Type B pancreatic cell (in vitro differentiated cells): Measurements from ENCODE around the gene EGFL8. TPM values are rescaled to one million over a fixed set of nuclear protein-coding genes. Genes with fewer than 3 reads are reported as not detected.

Experiments
- DNase-seq: peaks from one replicate; pipeline ENCODE4 v3.0.0; 2021; ENCODE audit warnings: mixed read lengths; ENCODE audit not compliant: unreplicated experiment; ENCODE audit errors: extremely low spot score
- H3K27ac Mint-ChIP-seq: 2 replicates; pipeline ENCODE4 v1.8.0; 2021; ENCODE audit warnings: mild to moderate bottlenecking, mixed read lengths
- H3K27me3 Mint-ChIP-seq: 2 replicates; pipeline ENCODE4 v1.8.0; 2021; ENCODE audit warnings: mixed read lengths
- H3K36me3 Mint-ChIP-seq: 2 replicates; pipeline ENCODE4 v1.8.0; 2021; ENCODE audit warnings: mixed read lengths
- H3K4me1 Mint-ChIP-seq: one replicate; pipeline ENCODE4 v1.8.0; 2021; ENCODE audit warnings: mixed read lengths; ENCODE audit not compliant: unreplicated experiment
- H3K4me3 Mint-ChIP-seq: 2 replicates; pipeline ENCODE4 v1.8.0; 2021; ENCODE audit warnings: mild to moderate bottlenecking, mixed read lengths
- H3K9me3 Mint-ChIP-seq: 2 replicates; pipeline ENCODE4 v1.8.0; 2021; ENCODE audit warnings: mixed read lengths
- CTCF ChIP-seq: fragments of 200-600 bp; sonication (generic); conservative IDR thresholded peaks from 2 replicates; pipeline ENCODE4 v1.5.0; 2021; ENCODE audit warnings: antibody characterized with exemption, mild to moderate bottlenecking
- total RNA-seq: library from RNA; stranded (reverse); gene quantifications from 2 replicates; pipeline ENCODE4 v1.2.1, GENCODE V29; 2021; ENCODE audit warnings: low replicate concordance

The EGFL8 gene
- total RNA-seq, 1 donor from 2014 or later: 35.8 TPM

- Mint-ChIP-seq H3K27me3 (no peaks in the 10 kb centered on the region), H3K9me3 (no peaks in the 10 kb centered on the region), H3K36me3 (peaks cover 26% of the 10 kb centered on the region), H3K4me1 (peaks cover 28% of the 10 kb centered on the region), H3K4me3 (no peak overlapping the region), H3K27ac (no peak overlapping the region)
- no peak for TF ChIP-seq CTCF
- no peak for DNase-seq
Observed at GRCh38 chr6:32171234-32171633, 6.8 kb downstream of the EGFL8 start.

- no peak for DNase-seq
- no peak for TF ChIP-seq CTCF
- H3K27ac Mint-ChIP-seq: peak overlapping the region; percentile 70
- H3K27me3 Mint-ChIP-seq: no peaks in the 10 kb centered on the region
- H3K36me3 Mint-ChIP-seq: peaks cover 21% of the 10 kb centered on the region
- no peaks in the 10 kb centered on the region for H3K9me3 Mint-ChIP-seq
- H3K4me1 Mint-ChIP-seq: peaks cover 31% of the 10 kb centered on the region
- H3K4me3 Mint-ChIP-seq: peak overlapping the region; percentile 51
Observed at GRCh38 chr6:32173051-32173727, 8.8 kb downstream of the EGFL8 start.

GRCh38 chr6:32174416-32174815, 10.0 kb downstream of the EGFL8 start:
- TF ChIP-seq CTCF: no peak
- Mint-ChIP-seq H3K9me3 (no peaks in the 10 kb centered on the region), H3K27ac (no peak overlapping the region), H3K27me3 (no peaks in the 10 kb centered on the region), H3K36me3 (peaks cover 26% of the 10 kb centered on the region), H3K4me3 (peak overlapping the region; percentile 98), H3K4me1 (peaks cover 43% of the 10 kb centered on the region)
- DNase-seq: no peak

- Mint-ChIP-seq H3K27ac (peak overlapping the region; percentile 54), H3K27me3 (no peaks in the 10 kb centered on the region), H3K4me1 (peaks cover 48% of the 10 kb centered on the region), H3K4me3 (peak overlapping the region; percentile 98), H3K36me3 (peaks cover 18% of the 10 kb centered on the region), H3K9me3 (no peaks in the 10 kb centered on the region)
- TF ChIP-seq CTCF: no peak
- DNase-seq: no peak
Observed at GRCh38 chr6:32175322-32175710, 10.9 kb downstream of the EGFL8 start.

- no peak for TF ChIP-seq CTCF
- peaks cover 48% of the 10 kb centered on the region for H3K4me1 Mint-ChIP-seq
- peaks cover 20% of the 10 kb centered on the region for H3K36me3 Mint-ChIP-seq
- peak within 1 kb of the TSS; percentile 95 for H3K27ac Mint-ChIP-seq
- H3K9me3 Mint-ChIP-seq: no peaks in the 10 kb centered on the region
- DNase-seq: peak; percentile 95
- no peaks in the 10 kb centered on the region for H3K27me3 Mint-ChIP-seq
- peak within 1 kb of the TSS; percentile 98 for H3K4me3 Mint-ChIP-seq
Observed at GRCh38 chr6:32175711-32176475, 11.5 kb downstream of the EGFL8 start, which contains the start of gene AGPAT1. AGPAT1 (minus strand) TSS chr6:32176084; CDS start chr6:32171496, 4,588 bp downstream.
